ENCODE measurements around the gene NKX2-2.

GRCh38 chr20:21515300-21516179 is 1.7 kb upstream of the NKX2-2 start:
- no peak for TF ChIP-seq POLR2AphosphoS5 (IDR thresholded peaks at IDR 0.05; ENCODE audit: borderline replicate concordance, low read depth, low read length)
- TF ChIP-seq EZH2 (IDR thresholded peaks at IDR 0.05): no peak

Data from SK-N-MC (cell line).